ENCODE measurements around the gene PLSCR4.
"Not testable (repeated sequence)": the region's sequence is repeated elsewhere in the genome, so short reads cannot be mapped to it uniquely, and the experiment has no call there.

The PLSCR4 gene

DNA sequence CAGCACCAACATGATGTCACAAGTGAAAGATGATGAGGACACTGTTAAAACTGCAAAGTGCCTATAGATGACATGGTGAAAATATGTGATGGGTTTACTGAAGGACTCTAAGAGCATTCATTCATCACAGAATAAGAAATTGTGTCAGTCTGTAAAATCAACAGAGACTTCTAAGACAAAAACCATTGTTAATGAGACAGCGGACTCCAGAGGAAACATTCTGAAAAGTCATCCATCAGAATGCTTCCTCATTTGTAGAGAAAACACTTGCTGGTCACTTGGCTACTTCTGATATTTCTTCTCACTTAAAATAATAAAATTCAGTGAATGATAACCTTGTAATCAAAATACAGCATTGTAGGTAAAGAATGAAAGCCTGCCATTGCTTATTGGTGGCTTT is 7.3 kb downstream of the PLSCR4 start:
- no peak overlapping the region for H3K4me3 ChIP-seq (ENCODE audit: low read depth, low read length)
- TF ChIP-seq, protein P1, sequence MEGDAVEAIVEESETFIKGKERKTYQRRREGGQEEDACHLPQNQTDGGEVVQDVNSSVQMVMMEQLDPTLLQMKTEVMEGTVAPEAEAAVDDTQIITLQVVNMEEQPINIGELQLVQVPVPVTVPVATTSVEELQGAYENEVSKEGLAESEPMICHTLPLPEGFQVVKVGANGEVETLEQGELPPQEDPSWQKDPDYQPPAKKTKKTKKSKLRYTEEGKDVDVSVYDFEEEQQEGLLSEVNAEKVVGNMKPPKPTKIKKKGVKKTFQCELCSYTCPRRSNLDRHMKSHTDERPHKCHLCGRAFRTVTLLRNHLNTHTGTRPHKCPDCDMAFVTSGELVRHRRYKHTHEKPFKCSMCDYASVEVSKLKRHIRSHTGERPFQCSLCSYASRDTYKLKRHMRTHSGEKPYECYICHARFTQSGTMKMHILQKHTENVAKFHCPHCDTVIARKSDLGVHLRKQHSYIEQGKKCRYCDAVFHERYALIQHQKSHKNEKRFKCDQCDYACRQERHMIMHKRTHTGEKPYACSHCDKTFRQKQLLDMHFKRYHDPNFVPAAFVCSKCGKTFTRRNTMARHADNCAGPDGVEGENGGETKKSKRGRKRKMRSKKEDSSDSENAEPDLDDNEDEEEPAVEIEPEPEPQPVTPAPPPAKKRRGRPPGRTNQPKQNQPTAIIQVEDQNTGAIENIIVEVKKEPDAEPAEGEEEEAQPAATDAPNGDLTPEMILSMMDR (IDR thresholded peaks at IDR 0.05; ENCODE audit: borderline replicate concordance, insufficient read depth, low read depth, low read length), result no peak

GRCh38 chr3:146241523-146242240 is 9.2 kb downstream of the PLSCR4 start:
- TF ChIP-seq, protein P1 (IDR thresholded peaks at IDR 0.05; ENCODE audit: borderline replicate concordance, insufficient read depth, low read depth, low read length), result no peak
- no peak overlapping the region for H3K4me3 ChIP-seq (ENCODE audit: low read depth, low read length)

DNA sequence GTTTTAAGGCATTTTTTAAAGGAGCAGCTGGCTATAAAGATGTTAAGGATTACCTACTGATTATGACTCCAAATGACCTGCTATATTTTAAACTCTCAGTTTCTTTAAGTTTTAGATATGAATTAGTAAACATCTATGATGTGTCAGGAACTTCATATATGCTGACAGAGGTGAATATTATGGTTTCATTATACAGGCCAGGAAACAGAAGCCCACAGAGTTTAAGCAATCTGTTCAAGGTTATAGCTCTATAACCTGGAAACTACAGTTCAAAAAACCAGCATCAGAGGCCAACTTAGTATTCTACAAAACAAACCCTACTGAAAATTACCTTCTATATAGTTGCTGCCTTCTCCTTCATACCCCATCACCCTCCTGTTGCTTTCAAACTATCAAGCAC is 17.4 kb downstream of the PLSCR4 start:
- TF ChIP-seq, protein P1 (IDR thresholded peaks at IDR 0.05; ENCODE audit: borderline replicate concordance, insufficient read depth, low read depth, low read length), result no peak
- H3K4me3 ChIP-seq (ENCODE audit: low read depth, low read length), result no peak overlapping the region

DNA sequence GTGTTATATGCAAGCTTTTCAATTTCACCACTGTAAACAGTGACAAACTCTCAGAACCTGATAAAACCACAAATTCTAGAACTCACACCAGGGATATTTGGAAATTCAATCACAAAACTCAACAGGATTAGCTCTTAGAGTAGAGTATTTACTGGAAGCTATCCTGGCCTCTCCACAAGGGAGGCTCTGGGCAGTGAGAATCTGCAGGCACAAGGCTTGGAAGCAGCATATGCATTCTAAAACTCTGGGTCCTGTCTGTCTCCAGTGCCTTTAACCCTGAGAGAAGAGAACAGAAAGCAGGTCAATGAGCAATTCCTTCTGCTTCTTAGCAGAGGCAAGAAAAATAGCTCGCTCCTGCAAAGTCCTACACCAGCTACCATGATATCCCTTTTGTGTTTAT is 23.4 kb downstream of the PLSCR4 start:
- H3K4me3 ChIP-seq (ENCODE audit: low read depth, low read length), result no peak overlapping the region
- TF ChIP-seq, protein P1 (IDR thresholded peaks at IDR 0.05; ENCODE audit: borderline replicate concordance, insufficient read depth, low read depth, low read length), result no peak

- no peak overlapping the region for H3K4me3 ChIP-seq (ENCODE audit: low read depth, low read length)
- TF ChIP-seq, protein P1 (IDR thresholded peaks at IDR 0.05; ENCODE audit: borderline replicate concordance, insufficient read depth, low read depth, low read length), result no peak
These were observed 24.0 kb downstream of the PLSCR4 start for GRCh38 chr3:146226881-146227280.

GRCh38 chr3:146225458-146225857 is 25.4 kb downstream of the PLSCR4 start:
- H3K4me3 ChIP-seq (ENCODE audit: low read depth, low read length), result not testable (repeated sequence)

DNA sequence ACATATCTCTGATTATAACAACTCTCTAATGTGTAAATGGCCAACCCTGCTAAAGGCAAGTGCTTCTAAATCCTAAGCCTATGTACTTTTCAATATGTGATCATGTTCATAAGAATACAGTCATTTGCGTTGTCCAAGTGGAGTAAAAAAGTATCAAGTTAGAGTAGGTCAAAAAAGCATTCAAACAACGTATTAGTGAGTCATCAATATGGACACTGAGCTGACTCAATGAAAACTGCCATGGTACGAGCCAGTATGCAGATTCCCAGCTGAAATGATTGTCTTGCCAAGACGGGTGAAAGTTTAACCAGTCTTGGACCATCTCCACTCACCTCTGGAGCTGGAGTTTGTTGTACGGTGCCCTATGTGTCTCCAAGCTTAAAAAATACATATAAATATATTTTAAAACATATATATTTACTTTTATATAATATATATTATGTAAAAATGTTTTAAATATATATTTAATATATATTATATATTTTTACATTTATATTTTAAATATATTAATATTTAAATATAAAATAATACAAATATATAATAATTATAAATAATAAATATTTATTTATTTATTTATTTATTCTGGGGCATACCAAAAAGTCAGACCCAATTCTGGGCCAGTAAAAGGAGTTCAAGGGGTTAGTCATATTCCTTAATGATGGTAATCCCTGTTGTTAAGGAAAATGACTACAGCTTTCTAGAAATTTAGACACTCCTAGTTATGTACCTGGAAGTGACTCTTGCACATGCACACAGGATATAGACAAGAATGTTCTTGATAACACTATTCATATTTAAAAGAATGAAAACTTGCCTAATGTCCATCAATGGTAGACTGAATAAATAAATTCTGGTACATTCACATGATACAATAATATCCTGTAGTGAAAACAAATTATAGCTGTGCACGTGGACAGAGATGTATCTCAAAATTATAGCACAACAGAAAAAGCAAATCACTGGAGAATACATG is 27.2 kb downstream of the PLSCR4 start:
- TF ChIP-seq, protein P1 (IDR thresholded peaks at IDR 0.05; ENCODE audit: borderline replicate concordance, insufficient read depth, low read depth, low read length), result no peak
- H3K4me3 ChIP-seq (ENCODE audit: low read depth, low read length), result no peak overlapping the region

Measured in GM12875 (cell line).